Subcutaneous adipose tissue (tissue), 4 donors: ENCODE results near the gene NDUFA9. TPM values are rescaled to one million over a fixed set of nuclear protein-coding genes. Genes with fewer than 3 reads are reported as not detected.

ENCODE experiments used
- total RNA-seq, 4 donors: library from RNA; depleted of rRNA; stranded (reverse); fragments of >200 nt; gene quantifications; one replicate each; pipeline ENCODE4 v1.1.0, GENCODE V29; 2016
- TF ChIP-seq, protein P1 (sequence below): fragments of 450-650 bp; IDR thresholded peaks from one replicate; pipeline ENCODE4 v1.5.1; 2016; ENCODE audit warnings: low read depth, mild to moderate bottlenecking, control low read depth, antibody characterized with exemption, moderate library complexity

Gene NDUFA9
- total RNA-seq, 4 donors from 2014 or later = 14.8 to 34.4 (median 24.3) TPM

DNA sequence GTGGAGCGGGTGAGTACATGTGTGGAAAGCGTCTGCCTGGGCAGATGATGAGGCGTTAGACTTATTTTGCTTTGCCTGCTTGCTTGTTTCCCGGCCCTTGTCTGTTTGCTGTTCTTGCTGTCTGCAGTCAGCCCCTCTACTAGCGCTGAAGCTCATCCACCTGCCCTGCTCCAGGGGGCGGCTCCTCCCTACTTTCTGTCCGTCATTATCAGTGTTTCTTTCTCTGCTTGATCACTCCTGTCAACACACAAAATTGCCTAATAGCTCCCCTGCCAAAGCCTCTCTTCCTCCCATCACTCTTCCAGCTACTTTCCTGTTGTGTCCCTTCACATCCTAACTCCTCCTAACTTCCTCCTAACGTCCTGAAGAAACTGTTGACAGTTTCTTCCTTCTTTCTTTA is 36.4 kb downstream of the NDUFA9 start:
- TF ChIP-seq, protein P1, sequence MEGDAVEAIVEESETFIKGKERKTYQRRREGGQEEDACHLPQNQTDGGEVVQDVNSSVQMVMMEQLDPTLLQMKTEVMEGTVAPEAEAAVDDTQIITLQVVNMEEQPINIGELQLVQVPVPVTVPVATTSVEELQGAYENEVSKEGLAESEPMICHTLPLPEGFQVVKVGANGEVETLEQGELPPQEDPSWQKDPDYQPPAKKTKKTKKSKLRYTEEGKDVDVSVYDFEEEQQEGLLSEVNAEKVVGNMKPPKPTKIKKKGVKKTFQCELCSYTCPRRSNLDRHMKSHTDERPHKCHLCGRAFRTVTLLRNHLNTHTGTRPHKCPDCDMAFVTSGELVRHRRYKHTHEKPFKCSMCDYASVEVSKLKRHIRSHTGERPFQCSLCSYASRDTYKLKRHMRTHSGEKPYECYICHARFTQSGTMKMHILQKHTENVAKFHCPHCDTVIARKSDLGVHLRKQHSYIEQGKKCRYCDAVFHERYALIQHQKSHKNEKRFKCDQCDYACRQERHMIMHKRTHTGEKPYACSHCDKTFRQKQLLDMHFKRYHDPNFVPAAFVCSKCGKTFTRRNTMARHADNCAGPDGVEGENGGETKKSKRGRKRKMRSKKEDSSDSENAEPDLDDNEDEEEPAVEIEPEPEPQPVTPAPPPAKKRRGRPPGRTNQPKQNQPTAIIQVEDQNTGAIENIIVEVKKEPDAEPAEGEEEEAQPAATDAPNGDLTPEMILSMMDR = no peak

- TF ChIP-seq, protein P1 = no peak
Measured at GRCh38 chr12:4690760-4691159, 41.8 kb downstream of the NDUFA9 start.

Other genes starting within 250 kb of the NDUFA9 start
- not detected for gene FGF6, start 203.3 kb upstream of the NDUFA9 start, total RNA-seq
- gene RAD51AP1, start 110.2 kb upstream of the NDUFA9 start, total RNA-seq = 1 to 10 TPM in 3 of 4 donors, under 1 TPM in 1; 0.75 to 7.8 (median 1.5) TPM
- 10 to 100 TPM; 15.3 to 48.8 (median 24.0) TPM for gene DYRK4, start 86.9 kb upstream of the NDUFA9 start, total RNA-seq
- 1 to 10 TPM in 2 of 4 donors, under 1 TPM in 1, not detected in 1; 0.44 to 4.5 (median 2.5) TPM for gene AKAP3, start 63 bp upstream of the NDUFA9 start, total RNA-seq
- gene GALNT8, start 71.3 kb downstream of the NDUFA9 start, total RNA-seq = 1 to 10 TPM in 3 of 4 donors, under 1 TPM in 1; 0.33 to 3.3 (median 1.3) TPM